Prostate gland (tissue), 2 donors: ENCODE measurements around the gene SYDE2.

Source experiments
- POLR2A ChIP-seq: fragments of 450-650 bp; IDR thresholded peaks from one replicate; pipeline ENCODE4 v1.6.1; 2016; ENCODE audit warnings: antibody characterized with exemption, mild to moderate bottlenecking
- POLR2AphosphoS5 ChIP-seq: sonication (generic); formaldehyde crosslinking; IDR thresholded peaks from one replicate; pipeline ENCODE4 v1.6.1; 2017; ENCODE audit warnings: antibody characterized with exemption
- TF ChIP-seq, protein P1 (sequence below), 4 experiments: fragments of 200-600 bp in 2 of 4; fragments of 450-650 bp in 2 of 4; sonication (generic) in 2 of 4; IDR thresholded peaks; 1 replicate in 3 of 4; 2 replicates in 1 of 4; pipeline ENCODE4 v1.5.1; 2016 to 2019; ENCODE audit warnings: antibody characterized with exemption in 4 of 4, mild to moderate bottlenecking in 2 of 4, moderate library complexity in 2 of 4

- TF ChIP-seq POLR2AphosphoS5 = no peak
- TF ChIP-seq, protein P1, sequence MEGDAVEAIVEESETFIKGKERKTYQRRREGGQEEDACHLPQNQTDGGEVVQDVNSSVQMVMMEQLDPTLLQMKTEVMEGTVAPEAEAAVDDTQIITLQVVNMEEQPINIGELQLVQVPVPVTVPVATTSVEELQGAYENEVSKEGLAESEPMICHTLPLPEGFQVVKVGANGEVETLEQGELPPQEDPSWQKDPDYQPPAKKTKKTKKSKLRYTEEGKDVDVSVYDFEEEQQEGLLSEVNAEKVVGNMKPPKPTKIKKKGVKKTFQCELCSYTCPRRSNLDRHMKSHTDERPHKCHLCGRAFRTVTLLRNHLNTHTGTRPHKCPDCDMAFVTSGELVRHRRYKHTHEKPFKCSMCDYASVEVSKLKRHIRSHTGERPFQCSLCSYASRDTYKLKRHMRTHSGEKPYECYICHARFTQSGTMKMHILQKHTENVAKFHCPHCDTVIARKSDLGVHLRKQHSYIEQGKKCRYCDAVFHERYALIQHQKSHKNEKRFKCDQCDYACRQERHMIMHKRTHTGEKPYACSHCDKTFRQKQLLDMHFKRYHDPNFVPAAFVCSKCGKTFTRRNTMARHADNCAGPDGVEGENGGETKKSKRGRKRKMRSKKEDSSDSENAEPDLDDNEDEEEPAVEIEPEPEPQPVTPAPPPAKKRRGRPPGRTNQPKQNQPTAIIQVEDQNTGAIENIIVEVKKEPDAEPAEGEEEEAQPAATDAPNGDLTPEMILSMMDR (IDR thresholded peaks at IDR 0.05) = no peak
- TF ChIP-seq POLR2A = no peak
Observed at GRCh38 chr1:85158910-85159309, 41.9 kb downstream of the SYDE2 start.
